GM19099 (cell line): Measurements from ENCODE around the gene ETS1.

ENCODE experiments used
- POLR2A ChIP-seq: IDR thresholded peaks from 3 replicates; pipeline ENCODE4 v1.6.1; 2011; ENCODE audit warnings: low read depth; ENCODE audit not compliant: insufficient read length; ENCODE audit errors: extremely low read depth

The ETS1 gene

DNA sequence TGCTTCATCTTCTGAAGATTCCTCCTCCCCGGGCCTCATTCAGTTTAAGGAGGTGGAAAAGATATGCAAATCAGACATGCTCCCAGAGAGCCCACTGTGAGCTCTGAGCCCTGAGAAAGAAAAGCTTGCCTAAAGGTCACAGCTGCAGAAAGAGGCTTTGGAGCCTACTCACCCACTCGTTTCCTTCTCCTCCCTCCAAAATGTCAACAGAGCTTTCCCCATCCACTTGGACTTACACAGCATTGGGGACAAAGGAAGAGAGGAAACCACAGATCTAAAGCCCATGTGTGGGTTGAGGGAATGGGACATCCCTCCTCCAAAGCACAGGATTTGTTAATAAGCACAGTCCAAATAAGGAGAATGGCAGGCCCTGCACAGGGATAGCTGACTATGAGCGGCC is 158.4 kb downstream of the ETS1 start:
- no peak for TF ChIP-seq POLR2A

GRCh38 chr11:128424851-128425285 is 162.5 kb downstream of the ETS1 start:
- no peak for TF ChIP-seq POLR2A

GRCh38 chr11:128424271-128424711 is 163.1 kb downstream of the ETS1 start:
- no peak for TF ChIP-seq POLR2A

- TF ChIP-seq POLR2A, result no peak
Measured at GRCh38 chr11:128422576-128423370, 164.6 kb downstream of the ETS1 start.

DNA sequence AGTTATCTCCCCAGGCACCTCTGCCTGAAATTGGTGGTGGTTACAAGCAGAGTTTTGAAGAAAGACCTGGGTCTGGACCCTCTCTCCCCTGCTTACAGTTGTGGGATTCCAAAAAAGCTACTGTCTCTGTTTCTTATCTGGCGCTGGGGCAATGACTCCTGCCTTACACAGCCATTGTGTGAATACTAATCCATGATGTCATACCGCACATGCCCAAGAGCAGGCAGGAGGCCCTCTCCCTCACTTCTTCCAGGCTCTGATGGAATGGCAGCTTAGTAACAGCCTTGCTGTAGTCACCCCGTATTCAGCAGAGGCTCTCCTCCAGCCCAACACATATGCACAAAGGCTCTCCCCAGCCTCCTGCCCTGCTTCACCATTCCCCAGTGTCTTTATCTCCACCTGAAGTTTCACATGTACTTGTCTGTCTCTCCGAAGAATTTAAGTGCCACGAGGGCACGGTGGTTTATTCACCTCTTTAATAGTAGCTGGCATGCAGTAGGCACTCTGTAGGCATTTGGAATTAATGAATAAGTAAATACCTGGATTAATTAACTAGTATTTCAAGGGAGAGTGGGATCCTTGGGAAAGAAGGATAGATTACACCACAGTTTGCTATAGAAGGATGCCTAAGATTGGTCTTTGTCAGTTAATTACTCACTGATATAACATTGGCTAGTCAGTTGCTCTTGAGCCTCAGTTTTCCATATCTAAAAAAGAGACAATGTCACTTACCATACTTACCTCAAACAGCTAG is 165.6 kb downstream of the ETS1 start:
- no peak for TF ChIP-seq POLR2A

- no peak for TF ChIP-seq POLR2A
Measured at GRCh38 chr11:128420951-128421350, 166.4 kb downstream of the ETS1 start.

GRCh38 chr11:128420265-128420664 is 167.1 kb downstream of the ETS1 start:
- peak; percentile 14 for TF ChIP-seq POLR2A

DNA sequence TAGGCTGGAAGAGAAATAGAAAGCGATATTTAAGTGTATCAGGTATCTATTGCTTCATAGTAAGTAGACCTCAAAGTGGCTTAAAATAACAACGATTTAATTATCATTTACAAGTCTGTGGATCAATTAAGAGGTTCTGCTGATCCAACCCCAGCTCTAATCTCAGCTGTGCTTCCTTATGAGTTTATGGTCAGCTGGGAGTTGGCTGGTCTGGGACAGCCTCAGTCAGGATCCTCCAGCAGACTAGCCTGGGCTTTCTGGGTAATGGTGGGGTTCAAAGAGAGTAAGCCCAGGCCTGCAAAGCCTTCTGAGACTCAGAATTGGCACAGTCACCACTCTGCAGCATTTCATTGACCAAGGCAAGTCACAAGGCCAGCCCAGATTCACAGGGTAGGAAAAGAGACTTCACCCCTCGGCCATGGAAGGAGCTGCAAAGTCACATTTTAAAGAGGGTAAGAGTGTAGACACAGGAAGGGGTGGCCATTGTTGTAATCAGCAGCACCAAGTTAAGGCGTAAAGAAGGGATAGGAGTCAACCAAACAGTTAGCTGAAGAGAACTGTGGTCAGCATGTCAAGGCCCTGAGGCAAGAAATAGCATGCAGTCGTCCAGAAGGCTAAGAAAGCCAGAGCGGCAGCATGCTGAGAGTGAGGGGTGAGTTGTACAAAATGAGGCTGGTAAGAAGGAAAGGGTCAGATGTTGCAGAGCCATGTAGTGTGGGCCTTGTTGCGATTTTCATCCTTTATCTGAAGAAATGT is 168.2 kb downstream of the ETS1 start:
- TF ChIP-seq POLR2A, result no peak

- no peak for TF ChIP-seq POLR2A
Measured at GRCh38 chr11:128417607-128418324, 169.6 kb downstream of the ETS1 start.

GRCh38 chr11:128416976-128417375 is 170.4 kb downstream of the ETS1 start:
- TF ChIP-seq POLR2A, result no peak

GRCh38 chr11:128415539-128415938 is 171.8 kb downstream of the ETS1 start:
- TF ChIP-seq POLR2A, result no peak

GRCh38 chr11:128412847-128413791 is 174.2 kb downstream of the ETS1 start:
- peak; percentile 73 for TF ChIP-seq POLR2A

GRCh38 chr11:128411812-128412211 is 175.5 kb downstream of the ETS1 start:
- TF ChIP-seq POLR2A, result no peak

- TF ChIP-seq POLR2A, result no peak
Measured at GRCh38 chr11:128411150-128411549, 176.2 kb downstream of the ETS1 start.

DNA sequence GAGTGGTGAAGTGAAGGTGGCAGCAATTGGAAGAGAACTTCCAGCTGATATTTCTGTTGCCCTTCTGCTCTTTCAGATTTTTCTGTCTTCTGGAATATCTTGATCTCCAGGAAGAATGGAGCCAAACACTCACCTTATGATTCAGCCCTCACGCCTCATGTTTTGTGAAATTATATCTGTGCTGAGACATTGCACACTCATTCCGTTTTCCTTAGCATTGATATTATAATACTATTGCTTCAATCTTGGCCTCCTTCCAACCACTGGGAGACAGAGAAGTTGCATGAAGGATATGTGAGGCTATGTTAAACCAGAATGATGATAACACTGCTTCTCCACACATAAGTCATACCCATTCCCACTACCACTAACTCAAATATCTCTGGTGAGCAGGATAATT is 177.9 kb downstream of the ETS1 start:
- no peak for TF ChIP-seq POLR2A
